ENCODE measurements around the gene MAN2B1.
"Not testable (repeated sequence)": the region's sequence is repeated elsewhere in the genome, so short reads cannot be mapped to it uniquely, and the experiment has no call there.

MAN2B1 gene

GRCh38 chr19:12656899-12657571 lies 9.5 kb downstream of the MAN2B1 start:
- DNase-seq: no peak

DNA sequence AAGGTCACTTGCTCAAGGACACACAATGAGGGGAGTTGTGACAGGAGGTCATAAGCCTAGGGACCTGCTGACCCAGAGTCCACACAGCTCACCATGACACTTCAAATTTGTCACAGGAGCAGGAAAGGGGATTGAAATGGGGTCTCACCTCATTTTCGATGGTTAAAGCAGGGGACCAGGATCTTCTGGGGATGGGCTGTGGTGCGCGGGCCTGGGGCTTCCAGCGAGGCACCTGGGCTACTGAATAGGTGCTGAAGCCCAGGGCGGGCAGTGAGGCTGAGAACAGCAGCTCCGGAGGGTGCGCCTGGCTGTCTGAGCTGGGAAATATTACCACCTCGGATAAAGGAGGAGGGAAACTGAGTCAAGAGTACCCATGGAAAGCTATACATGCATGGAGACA lies 11.0 kb downstream of the MAN2B1 start:
- no peak for DNase-seq

DNA sequence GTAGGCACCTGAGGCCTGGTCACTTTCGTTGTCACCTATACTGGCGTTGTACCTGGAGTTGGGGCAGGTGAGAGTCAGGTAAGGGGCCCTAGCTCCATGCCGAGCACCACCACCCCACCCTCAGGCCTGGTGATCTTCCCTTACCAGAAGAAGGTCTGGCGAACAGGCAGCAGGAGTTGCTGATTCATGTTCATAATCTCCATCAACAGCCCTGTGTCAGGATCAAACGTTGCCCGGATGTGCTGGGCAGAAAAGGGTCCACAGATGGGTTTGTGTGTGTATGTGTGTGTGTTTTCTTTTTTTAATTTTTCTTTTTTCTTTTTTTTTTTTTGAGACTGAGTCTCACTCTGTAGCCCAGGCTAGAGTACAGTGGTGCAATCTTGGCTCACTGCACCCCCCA lies 14.3 kb downstream of the MAN2B1 start:
- no peak for DNase-seq

DNA sequence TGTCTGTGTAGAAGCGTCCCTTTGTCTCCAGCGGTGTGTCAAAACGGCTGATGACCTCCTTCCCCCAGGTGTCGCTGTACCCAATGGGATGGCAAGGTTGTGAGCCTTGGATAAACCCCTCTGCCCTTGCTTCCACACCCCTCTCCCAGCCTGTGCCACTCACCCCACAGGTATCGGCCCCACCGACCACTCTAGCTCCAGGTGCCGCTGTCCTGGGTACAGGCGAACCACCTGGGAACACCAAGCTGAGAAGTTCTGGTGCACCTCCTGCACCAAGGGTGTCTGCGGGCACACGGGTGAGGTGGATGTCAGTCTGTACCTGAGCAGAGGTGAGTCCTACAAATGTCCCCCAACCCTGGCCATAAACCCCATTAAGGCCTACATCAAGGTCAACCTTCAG lies 16.6 kb downstream of the MAN2B1 start:
- no peak for DNase-seq

DNA sequence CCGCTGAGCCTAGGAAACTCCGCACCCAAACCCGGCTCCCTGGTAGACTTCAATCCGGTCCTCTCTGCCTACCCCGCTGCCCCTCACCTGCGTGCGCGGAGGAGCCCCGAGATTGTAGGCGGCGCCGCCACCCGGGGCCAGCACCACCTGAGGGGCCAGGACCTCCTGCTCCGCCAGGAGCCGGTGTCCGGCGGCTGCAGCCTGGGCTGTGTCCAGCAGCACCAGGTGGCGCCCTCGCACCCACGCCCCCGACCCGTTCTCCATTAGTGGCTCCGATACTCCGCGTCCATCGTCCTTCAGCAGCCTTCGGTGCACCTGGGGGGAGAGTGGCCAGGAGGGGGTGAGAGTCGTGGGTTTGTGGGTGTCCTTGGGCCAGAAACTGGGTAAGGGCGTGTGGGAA lies 18.5 kb downstream of the MAN2B1 start:
- no peak for DNase-seq

- DNase-seq: peak in 1 of 2 experiments; percentile 25
Measured at GRCh38 chr19:12647490-12648071, 19.0 kb downstream of the MAN2B1 start.

GRCh38 chr19:12647047-12647446 lies 19.5 kb downstream of the MAN2B1 start:
- DNase-seq: no peak

GRCh38 chr19:12646551-12646950 lies 20.0 kb downstream of the MAN2B1 start:
- no peak for DNase-seq

DNA sequence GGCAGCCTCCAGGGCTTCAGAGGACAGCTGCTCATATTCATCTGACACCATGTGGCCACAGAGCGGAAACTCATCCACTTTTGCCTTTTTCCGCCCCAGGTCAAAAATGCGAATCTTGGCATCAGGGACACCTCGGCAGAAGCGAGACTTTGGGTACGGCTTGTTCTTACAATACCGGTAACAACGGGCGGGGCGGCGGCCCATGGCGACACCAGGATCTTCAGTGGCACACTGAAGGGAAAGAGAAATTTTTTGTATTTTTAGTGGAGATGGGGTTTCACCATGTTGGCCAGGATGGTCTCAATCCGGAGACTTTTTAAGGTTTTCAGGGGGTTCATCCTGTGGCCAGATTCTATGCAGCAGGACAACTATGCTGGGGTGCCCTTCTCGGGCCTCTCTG lies 22.8 kb downstream of the MAN2B1 start:
- not testable (repeated sequence) for DNase-seq

GRCh38 chr19:12642506-12642905 lies 24.0 kb downstream of the MAN2B1 start:
- DNase-seq: no peak

DNA sequence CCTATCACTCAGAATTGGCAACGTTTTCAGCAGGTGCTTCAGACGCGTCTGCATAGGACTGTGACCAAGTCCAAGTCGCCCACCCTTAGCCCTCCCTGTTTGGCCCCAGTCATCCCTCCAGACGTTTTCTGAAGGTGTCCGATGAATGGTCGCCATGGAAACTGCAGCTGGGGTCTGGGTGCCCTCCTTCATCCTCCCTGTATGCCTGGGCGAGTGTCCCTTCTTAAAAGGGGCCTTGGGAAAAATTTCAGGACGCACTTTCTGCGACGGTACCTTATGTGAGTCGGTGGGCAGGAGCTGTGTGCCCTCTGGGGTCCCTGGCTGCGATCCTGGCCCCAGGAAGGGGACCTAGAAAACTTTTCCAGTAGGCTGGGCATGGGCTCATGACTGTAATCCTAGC lies 25.1 kb downstream of the MAN2B1 start:
- DNase-seq: no peak

DNA sequence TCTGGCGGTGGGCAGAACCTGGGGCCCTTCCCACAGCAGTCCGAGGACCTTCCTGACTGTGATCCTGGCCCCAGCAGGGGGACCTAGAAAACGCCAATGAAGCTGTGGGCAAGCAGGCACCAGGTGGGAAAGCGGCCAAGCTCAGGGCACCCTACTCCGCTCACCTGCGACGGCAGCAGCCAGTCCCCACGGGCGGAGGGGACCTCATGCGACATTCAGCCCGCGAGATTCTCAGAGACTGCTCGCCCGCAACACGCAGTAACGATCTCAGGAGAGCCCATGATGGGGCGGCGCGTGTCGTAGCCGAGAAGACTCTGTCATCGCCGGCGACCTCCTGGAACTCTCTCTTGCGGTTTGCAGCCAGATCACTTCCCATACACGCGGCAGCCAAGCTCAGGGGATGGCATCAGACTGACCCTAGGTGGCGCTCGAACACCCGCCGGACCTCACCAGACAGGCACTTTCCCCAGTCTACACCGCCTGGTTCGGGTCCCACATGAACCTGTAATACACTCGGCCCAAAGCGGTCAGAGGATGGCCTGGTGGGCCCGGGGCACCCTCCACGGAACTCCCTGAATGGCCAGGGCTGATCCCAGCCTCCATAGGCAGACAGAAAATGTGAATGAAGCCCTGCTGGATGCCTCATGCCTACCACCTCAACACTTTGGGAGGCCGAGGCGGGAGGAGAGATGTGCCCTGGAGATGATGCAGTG lies 26.5 kb downstream of the MAN2B1 start:
- DNase-seq: peak; percentile 81 to 88

DNA sequence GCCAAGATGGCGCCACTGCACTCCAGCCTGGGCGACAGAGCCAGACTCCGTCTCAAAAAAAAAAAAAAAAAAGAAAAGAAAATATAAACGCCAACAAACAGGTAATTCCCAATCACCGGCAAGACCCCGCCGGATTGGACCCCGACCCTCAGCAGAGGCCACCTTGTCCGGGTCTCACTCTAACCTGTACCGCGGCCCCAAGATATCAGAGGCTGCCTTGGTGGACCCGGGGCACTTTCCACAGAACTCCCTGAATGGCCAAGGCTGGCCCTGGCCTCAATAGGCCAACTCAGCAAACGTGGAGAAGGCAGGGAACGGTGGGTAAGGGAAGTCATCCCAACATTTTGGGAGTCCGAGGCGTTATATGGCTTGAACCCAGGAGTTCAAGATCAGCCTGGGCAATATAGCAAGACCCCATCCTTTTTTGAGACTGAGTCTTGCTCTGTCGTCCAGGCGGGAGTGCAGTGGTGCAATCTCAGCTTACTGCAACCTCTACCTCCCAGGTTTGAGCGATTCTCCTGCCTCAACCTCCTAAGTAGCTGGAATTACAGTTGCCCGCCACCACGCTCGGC lies 27.8 kb downstream of the MAN2B1 start:
- no peak for DNase-seq

DNA sequence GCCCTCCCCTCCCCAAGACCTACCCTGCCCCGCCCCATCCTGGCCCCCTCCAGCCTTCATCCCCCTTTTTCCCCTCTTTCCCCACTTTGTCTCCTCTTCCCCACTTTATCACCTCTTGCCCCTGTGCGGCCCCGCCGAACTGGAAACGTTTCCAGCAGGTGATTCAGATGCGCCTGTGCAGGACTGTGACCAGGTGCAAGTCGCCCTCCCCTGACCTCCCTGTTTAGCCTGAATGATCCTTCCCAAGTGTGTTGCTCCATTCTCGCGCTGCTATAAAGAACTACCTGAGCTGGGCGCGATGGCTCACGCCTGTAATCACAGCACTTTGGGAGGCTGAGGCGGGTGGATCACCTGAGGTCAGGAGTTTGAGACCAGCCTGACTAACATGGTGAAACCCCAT lies 29.9 kb downstream of the MAN2B1 start:
- no peak for DNase-seq

- no peak for DNase-seq
Measured at GRCh38 chr19:12629215-12629614, 37.3 kb downstream of the MAN2B1 start.

DNA sequence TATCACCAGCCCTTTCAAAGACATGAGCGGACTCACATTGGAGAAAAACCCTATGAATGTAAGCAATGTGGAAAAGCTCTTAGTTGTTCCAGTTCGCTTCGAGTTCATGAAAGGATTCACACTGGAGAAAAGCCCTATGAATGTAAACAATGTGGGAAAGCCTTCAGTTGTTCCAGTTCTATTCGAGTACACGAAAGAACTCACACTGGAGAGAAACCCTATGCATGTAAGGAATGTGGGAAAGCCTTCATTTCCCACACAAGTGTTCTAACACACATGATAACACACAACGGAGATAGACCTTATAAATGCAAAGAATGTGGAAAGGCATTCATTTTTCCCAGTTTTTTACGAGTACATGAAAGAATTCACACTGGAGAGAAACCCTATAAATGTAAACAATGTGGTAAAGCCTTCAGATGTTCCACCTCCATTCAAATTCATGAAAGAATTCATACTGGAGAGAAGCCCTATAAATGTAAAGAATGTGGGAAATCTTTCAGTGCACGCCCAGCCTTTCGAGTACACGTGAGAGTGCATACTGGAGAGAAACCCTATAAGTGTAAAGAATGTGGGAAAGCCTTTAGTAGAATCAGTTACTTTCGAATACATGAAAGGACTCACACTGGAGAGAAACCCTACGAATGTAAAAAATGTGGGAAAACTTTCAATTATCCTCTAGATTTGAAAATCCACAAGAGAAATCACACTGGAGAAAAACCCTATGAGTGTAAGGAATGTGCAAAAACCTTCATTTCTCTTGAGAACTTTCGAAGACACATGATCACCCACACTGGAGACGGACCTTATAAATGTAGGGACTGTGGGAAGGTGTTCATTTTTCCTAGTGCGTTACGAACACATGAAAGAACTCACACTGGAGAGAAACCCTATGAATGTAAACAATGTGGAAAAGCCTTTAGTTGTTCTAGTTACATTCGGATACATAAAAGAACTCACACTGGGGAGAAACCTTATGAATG lies 38.2 kb downstream of the MAN2B1 start:
- DNase-seq: no peak

DNA sequence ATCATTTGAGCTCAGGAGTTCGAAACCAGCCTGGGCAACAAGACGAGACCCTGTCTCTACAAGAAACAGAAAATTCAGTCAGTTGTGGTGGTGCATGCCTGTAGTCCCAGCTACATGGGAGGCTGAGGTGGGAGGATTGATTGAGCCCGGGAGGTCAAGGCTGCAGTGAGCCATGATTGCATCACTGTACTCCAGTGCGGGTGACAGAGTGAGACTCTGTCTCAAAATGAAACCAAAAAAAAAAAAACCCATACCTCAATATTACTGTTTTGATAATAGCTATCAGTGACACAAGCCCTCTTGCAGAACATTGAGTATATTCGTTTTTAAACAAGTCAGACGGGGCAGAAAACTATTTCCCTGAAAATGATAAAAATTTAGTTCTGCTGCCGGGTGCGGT lies 39.6 kb downstream of the MAN2B1 start:
- no peak for DNase-seq

DNA sequence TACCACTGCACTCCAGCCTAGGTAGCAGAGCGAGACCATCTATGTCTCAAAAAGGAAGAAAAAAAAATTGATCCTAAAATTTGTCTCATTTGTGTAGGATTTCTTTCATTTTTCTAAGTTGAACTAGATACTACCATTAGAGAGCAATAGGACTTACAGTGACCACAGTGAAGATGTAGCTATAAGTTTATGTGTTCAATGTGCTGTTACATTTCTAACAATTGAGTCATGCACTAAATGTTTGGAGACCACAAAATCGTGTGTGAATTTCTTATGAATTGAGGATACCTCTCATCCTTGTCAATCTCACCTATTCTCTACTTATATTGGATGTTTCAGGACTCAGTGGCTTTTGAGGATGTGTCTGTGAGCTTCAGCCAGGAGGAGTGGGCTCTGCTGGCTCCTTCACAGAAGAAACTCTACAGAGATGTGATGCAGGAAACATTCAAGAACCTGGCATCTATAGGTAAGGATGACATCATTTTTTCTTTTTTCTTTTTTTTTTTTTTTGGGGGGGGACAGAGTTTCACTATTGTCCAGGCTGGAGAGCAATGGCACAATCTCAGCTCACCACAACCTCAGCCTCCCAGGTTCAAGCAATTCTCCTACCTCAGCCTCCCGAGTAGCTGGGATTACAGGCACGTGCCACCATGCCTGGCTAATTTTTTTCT lies 43.0 kb downstream of the MAN2B1 start:
- DNase-seq: no peak

DNA sequence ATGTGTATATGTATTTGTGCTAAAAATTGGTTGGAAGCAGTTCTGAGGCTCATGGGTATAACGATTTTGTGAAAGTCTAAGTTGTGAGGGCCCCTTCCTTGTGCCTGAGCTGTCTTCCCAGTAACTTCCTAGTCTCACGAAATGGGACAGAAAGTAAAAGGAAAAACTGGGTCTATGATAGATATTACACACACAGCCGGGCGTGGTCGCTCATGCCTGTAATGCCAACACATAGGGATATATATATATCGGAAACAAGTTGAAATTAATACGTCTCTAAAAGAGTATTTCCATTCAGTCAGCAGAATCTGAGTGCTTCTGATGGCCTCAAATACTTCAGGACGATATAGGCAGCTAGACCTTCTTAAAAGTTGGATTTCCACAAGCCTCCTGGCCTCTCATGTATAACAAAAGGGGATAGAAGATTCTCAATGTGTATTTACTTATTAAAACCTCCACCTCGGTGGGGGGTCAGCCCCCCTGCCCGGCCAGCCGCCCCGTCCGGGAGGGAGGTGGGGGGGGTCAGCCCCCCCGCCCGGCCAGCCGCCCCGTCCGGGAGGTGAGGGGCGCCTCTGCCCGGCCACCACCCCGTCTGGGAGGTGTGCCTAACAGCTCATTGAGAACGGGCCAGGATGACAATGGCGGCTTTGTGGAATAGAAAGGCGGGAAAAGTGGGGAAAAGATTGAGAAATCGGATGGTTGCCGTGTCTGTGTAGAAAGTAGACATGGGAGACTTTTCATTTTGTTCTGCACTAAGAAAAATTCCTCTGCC lies 45.1 kb downstream of the MAN2B1 start:
- DNase-seq: not testable (repeated sequence)

- no peak for DNase-seq
Measured at GRCh38 chr19:12617646-12618045, 48.9 kb downstream of the MAN2B1 start.

- no peak for DNase-seq
Measured at GRCh38 chr19:12611361-12611699, 55.2 kb downstream of the MAN2B1 start.

All from stimulated activated CD4-positive, alpha-beta T cell treated with anti-CD3 and anti-CD28 coated beads, Interleukin-4, amount 100 ng/mL, for 4 hours (primary cell).